ENCODE results near the gene MAML3.
"Not testable (repeated sequence)": the region's sequence is repeated elsewhere in the genome, so short reads cannot be mapped to it uniquely, and the experiment has no call there.

Gene MAML3

DNA sequence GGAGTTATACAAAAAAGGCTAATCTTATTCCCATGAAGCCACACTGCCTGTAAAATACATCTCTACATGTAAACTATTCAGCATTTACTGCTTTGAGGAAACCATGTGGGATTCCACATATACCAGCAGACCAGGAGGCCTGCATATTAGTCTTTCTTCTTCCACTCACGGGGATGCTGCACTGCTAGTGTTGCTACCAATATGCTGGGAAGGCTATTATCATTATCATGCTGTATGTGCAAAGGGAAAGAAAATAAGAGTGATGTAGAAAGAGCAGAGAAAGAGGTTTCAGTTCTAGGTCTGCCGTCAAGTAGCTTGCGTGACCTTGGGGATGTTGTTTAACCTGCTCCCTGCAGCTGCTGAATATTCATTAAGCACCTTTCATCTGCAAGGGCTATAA is 427.4 kb downstream of the MAML3 start:
- DNase-seq (ENCODE audit: low read depth), result no peak

DNA sequence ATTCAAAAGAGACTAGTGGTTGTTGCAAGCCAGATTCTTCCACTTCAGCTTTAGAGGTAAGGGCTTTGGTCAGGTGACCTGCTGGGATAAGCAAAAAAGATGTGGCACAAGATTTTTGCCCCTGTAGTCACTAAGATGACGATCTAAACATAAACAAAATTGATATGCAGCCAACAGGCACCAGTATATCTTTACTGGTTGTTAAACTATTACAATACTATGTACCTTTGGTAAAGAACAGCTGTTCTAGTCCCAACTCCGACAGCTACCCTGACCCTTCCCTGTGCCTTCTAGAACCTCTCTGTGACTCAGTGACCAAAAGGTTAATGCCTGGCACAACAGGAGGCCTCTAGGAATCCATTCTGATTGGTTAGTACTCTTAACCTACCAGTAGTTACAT is 428.7 kb downstream of the MAML3 start:
- DNase-seq (ENCODE audit: low read depth), result no peak

DNA sequence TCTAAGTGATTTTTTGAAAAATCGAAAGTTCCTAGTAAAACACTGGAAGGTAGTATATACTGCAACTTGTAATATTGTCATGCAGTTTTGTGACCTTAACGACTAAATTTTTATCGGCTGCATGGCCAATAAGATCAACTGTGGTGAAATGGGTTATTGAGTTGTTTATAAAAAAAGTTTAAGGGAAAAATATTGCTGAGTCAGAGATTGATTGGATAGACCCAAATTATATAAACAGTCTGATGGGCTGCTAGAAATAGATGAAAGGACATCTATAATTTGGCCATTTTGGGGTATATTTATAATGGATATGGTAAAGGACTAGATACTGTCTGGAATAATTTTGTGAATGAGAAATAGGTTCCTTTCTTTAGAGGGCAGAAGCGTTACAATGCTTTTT is 432.2 kb downstream of the MAML3 start:
- DNase-seq (ENCODE audit: low read depth), result no peak

DNA sequence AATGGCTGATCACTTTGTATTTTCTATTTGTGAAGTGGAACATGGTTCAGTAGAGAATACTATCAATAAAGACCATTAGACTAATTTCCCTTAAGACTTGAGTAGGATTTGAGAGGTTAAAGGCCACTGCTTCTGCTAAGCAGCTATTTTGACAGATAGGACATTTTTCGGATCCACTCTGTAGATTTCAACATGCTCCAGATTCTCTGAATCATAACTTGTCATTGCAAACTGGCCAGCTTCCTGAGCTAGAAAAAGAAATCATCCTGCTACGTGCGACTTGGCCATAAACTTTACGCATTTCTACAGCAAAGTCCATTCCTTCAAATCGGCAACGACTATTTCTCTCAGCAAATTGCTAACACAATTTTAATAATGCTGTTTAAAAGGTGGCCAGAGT is 433.2 kb downstream of the MAML3 start:
- no peak for DNase-seq (ENCODE audit: low read depth)

DNA sequence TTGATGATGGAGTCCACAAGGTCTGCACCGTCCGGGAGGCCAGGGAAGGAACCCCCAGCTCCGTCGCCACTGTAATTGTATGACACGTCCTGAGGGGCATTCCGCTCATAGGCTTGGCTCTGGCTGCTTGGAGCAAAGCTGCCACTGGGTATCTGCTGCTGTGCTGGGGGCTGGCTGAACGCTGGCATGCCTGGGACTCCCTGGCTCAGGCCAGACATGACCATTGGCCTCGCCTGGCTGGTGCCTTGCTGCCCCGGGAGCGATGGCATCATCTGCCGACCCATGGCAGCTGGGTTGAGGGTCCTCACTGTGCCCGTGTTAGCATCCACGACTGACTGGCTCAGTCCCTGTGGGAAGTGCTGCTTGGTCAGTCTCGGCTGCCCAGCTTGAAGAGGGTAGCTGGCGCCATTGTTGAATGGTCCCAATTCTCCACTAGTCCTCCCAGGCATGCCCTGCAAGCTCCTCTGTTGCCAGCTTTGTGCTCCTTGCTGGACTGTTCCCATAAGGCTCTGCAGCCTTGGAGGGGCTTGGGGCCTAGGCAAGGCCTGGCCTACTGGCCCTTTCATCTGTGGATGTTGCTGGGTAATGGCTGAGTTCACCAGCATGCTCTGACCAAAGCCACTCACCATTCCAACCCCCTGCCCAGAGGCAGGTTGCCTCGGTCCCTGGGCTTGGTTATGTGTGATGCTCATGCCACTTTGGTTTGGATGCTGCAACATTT is 434.4 kb downstream of the MAML3 start:
- no peak for DNase-seq (ENCODE audit: low read depth)

DNA sequence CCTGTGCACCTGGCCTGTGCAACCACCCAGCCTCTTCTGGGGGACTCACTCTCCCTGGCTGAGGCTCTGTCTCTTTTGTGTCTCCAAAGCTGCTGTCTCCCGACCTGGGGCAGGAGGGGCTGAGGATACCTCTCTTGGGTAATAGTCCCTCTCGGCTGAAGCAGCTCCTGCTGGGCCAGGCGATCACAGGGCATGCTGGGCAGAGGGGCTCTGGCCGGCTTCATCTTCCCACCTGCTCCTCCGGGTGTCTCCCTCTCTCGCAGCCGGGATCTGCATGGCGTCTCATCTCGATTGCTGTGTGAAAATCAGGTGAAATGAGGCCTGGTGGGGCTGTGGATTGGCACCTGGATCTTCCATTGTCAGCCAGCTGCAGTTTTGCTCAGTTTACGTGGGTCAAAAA is 435.2 kb downstream of the MAML3 start:
- DNase-seq (ENCODE audit: low read depth), result no peak

DNA sequence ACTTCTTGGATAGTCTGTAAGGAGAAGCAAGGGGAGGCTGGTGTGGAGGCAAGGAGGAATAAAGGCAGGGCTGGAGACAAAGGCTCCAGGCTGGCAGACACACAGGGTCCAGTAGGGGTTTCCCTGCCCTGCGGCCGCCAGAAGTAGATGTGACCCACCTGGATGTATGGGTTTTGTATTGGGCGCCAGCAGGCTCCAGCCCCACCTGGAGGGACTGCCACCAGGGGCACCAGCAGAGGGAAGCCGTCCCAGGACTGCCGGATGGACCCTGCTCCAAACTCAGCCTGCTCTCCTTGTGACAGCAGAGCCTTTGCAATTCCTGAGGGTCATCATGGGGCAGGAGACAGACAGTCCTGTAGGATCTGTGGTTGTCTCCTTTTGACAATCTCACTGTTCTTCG is 435.6 kb downstream of the MAML3 start:
- DNase-seq (ENCODE audit: low read depth), result no peak

DNA sequence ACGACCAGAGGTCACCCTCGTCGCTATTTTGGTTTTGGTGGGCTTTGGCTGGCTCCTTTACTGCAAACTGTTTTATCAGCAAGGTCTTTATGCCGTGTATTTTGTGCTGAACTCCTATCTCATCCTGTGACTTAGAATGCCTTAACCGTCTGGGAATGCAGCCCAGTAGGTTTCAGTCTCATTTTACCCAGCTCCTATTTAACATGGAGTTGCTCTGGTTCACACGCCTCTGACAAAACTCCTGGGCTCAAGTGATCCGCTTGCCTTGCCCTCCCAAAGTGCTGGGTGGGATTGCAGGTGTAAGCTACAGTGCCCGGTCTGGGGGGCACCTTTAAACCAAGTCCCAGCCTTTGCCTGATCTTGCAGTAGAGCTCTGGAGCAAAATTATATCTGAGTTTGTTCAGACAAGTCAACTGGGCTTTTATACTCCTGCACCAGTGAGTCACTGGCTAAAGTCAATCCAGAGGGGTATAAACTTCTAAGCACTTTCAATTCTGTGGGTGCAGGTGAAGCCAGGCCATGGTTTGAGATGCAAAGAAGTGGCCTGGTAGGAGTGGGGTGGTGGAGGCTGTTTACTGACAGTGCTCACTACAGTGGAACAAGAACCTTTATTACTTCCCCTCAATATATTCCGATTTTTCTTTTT is 438.1 kb downstream of the MAML3 start:
- no peak for DNase-seq (ENCODE audit: low read depth)

DNA sequence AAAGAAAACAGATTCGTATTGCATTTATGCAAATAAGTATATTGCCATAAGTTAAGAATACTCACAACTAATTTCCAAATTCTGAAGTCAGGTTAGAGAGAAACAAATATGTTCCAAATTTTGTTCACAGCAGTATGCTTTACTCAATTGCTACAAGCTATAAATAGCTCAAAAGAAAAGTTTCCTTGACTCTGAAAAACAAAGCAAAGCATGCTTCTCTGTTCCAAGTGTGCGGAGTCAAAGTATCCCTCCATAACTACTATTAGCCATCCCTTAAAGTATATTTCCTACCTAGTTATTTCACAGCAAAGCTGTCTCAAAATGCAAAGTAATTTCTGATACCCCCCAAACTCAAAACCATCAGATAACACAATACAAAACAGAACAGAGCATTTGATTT is 441.1 kb downstream of the MAML3 start:
- DNase-seq (ENCODE audit: low read depth), result no peak

DNA sequence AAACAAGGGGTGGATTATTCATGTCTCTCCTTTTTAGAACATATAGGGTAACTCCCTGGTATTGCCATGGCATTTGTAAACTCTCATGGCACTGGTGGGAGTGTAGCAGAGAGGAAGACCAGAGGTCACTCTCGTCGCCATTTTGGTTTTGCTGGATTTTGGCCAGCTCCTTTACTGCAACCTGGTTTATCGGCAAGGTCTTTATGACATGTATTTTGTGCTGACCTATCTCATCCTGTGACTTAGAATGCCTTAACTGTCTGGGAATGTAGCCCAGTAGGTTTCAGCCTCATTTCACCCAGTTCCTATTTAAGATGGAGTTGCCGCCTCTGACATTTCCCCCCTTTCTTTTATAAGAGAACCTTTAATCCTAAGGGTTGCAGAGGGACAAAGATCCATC is 442.5 kb downstream of the MAML3 start:
- no peak for DNase-seq (ENCODE audit: low read depth)

DNA sequence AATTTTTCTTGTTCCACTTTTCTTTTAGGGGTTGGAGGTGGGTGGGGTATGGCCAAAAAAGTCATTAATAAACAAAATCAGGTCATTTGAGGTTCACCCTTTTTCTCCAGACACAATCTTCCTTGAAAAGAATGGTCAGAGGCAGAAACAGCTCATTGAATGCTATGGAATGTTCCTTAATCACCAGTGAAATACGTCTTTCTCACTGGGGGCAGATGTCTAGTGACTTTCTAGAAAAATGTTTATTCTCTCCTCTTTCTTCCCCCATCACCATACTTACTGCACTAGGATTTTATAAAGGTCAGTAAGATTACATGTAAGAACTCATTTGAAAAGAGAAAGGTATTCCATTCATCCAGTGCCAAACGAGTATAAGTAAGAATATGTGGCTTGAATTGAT is 443.9 kb downstream of the MAML3 start:
- DNase-seq (ENCODE audit: low read depth), result no peak

DNA sequence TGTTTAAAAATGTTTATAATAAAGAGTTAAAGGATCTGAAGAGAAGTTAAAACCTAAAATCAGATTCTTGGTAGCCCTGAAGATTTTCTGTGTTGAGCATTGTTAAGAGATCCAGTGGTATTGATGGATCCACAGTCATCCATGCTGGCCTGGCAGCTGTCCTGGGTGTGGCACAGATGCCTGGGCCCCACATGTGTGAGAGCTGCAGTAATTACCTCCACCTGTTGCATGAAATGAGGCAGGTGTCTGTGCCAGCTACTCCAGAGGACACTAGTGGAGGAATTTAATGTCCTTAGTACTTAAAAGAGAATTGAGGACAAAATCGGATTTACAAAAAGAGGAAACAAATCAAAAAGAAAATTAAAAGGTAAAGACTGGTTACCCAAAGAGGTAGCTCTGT is 444.3 kb downstream of the MAML3 start:
- no peak for DNase-seq (ENCODE audit: low read depth)

DNA sequence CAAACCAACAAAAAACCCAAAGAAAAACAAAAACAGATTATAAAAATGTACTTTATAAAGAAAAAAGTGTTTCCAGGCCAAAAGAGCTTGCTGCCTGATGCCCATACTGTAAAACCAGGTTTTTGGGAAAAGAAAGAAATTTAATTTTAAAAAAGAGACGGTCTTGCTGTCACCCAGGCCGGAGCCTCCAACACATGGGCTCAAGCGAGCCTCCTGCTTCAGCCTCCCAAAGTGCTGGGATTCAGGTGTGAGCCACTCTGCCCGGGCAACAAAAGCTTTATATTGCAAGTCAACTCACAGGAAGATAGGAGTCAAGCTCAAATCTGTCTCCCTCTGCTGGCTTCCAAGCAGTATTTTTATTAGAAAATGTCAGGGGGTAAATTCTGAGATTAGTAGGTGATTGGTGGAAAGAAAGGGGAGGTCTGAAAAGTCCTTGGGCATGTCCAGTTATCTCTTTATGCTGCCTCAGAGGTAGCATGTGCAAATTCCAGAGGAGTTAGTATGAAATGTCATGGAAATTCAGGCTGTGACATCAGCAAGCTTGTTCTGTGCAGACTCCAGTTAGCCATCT is 449.0 kb downstream of the MAML3 start:
- DNase-seq (ENCODE audit: low read depth), result no peak

DNA sequence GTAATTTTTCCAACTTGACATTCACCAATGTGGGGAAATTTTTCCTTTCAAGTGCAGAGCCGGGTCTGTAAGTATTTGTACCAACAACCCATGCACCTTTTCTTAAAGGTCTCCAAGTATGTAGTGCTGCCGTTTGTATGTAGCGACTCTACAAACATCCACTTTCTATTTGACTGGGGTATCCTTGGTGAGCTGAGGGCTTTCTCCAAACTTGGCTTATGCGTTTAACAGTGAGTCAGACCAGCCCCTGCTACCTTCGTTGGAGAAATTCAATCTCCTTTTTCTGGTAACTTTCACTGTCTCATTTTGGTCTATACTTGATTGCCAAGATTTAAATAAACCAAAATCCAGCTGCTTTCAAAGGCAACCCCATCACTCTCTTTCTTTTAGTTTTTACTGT is 453.4 kb downstream of the MAML3 start:
- DNase-seq (ENCODE audit: low read depth), result no peak

DNA sequence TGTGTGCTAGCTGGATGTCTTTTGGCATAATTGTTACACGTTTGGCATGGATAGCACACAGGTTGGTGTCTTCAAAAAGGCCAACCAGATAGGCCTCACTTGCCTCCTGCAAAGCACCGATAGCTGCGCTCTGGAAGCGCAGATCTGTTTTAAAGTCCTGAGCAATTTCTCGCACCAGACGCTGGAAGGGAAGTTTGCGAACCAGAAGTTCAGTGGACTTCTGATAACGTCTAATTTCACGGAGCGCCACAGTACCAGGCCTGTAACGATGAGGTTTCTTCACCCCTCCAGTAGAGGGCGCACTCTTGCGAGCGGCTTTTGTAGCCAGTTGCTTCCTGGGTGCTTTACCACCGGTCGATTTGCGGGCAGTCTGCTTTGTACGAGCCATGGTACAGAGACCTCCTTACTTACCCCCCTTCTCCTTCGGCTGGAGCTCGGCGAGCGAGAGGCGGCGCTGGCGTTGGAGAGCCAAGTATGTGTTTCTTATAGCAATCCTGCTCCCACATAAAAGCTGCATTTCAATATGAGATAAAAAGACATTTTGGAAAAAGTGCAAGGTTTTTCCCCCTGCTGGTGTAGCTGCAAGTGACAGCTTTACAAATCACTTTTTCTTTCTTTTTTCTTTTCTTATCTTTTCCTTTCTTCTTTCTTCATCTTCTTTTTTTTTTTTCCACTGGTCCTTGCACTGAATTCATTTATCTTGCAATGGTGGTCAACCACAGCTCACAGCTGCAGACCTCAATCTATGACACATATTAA is 455.6 kb downstream of the MAML3 start:
- not testable (repeated sequence) for DNase-seq (ENCODE audit: low read depth)

DNA sequence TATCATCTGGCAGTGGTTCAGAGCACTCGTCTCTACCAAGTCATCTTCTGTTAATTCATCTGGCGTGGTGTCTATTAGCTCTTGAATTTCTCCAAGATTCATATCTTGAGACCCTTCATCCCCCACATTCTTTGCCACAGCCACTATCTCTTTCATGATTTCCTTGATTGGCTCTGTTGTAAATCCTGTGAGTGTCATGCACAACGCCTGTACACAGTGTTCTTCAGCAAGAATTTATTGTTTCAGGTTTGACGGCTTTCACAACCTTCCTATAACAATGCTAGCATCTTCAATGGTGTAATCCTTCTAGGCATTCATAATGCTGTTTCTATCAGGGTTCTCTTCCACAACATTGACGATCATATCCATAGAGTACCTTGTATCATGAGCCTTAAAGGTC is 457.5 kb downstream of the MAML3 start:
- no peak for DNase-seq (ENCODE audit: low read depth)

DNA sequence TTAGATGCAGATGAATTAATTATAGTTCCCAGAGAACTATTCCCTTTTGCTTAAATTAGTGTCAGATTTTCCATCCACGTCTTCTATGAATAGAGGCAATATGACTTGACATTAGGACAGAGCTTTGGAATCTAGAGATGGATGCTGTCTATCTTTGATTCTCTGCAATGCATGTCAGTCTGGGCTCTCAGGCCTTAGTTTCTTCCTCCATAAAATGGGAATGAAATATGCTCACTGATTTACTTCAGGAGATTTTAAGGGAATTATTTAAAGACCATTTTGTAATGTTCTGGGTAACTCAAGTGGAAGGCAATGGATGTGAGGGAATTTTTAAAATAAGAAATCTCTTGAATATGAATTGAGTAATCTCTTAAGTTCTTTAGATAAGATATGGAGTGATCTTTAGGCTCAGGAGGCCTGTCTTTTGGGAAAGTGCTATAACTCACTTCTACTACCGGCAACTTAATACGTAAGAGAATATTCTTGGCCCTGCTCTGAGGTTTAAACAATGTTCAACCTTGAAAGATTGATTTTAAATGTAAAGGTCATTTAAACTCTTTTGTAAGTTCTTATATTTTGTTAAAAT is 459.4 kb downstream of the MAML3 start:
- no peak for DNase-seq (ENCODE audit: low read depth)

DNA sequence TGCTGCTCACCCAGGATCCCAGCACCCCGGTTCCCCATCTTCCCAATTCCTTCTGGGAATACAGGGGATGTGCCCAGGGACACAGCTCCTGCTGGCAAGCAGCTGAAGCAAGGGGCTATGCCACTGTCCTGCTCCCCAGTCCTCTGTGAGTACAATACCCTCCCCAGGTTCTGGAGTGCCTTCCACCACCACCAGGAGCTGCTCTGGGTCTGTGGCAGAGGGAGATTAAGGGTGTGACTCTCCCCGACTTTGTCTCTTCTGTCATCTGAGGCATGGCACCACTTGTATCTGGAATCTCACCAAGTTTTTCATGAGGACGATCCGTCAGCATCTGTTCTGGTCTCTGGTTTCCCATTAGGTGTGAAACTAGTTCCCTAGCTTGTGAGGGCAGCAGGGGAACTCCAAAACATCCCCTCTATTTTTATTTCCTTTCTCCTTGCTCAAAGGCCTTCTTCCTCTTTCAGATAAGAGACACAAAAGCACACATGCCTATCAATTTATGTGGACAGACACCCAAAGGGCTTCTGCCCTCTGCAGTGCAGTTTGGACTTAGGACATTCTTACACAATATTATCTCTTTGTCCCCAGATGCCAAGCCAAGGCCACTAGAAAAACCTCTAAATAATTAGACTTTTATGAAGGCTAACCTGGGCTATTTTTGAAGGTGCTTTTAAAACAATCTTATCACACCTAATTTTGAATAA is 461.5 kb downstream of the MAML3 start:
- peak; percentile 41 for DNase-seq (ENCODE audit: low read depth)

DNA sequence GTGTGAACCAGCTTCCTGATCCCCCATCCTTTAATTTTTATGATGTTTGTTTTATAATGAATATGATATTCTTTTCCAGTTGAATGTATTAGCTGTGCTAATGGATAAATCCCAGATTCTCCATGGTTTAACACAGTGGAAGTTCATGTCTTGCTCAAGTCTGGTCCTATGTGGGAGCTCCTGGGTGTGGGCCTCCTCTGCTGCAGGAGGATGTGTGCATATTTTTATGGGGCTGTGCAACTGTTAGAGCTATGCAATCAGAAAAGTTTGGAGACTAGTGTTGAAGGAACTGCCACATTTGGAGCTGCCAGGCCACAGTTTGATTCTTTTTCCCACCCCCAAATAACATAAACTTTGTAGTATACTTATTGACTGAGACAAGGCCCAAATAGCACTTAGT is 463.6 kb downstream of the MAML3 start:
- no peak for DNase-seq (ENCODE audit: low read depth)

DNA sequence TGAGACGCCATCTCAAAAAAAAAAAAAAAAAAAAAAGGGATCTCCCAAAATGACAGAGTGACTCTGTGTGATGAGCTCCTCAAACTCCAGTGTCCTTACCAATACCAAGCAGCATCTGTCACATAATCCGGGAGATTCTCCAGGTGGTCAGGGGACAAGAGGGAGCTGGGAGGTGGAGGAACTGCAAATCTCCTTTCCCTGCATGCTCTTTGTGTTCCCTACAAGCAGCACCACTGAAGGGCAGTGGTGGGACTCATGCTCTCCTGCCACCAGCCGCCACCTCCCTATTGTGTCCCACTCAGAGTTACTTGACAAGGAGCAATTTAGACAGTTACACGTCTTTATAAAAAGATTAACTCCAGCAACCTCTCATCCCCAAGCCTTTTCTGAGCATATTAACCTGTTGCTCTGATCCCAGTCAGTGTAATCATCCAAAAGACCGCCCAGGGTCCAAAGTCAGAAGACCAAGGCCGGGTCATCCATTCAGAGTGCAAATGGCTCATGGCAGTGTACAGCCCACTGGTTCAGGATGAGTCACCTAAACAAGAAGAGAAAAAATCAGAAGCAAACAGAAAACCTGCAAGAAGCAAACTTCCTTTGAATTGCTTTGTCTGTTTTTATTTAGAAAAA is 464.8 kb downstream of the MAML3 start:
- DNase-seq (ENCODE audit: low read depth), result no peak

DNA sequence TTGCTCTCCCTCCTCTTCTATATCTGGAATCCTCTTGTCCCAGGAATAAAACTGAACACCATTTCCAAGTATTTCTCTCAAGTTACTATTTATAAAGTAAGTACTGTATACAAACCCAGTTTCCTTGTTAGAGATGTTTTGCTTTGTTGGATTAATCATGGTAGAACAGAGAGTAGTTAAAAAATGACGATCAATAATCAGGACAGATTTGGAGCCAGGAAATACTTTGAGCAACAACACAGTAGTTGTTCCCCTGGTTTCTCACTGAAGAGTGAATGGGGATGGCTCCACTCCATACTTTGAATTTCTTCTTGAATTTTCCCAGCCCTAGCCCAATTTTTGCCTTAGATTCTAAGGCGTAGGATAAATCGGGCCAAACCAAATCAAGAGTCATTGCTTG is 467.0 kb downstream of the MAML3 start:
- no peak for DNase-seq (ENCODE audit: low read depth)

DNA sequence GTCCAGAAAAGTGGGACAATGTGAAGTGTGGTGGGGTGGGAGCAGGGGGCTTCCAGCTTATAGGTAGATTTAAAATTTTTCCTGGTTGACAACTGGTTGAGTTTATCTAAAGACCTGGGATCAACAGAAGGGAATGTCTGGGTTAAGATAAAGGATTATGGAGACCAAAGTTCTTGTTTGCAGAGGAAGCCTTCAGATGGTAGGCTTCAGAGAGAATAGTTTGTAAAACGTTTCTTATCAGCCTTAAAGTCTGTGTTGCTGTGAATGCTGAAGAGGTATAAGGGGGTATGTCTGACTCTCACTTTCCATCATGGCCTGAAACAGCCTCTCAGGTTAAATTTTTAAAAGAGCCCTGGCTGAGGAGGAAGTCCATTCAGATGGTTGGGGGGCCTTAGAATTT is 467.9 kb downstream of the MAML3 start:
- no peak for DNase-seq (ENCODE audit: low read depth)

Data from CMK (cell line).